Esophagus mucosa (tissue), 1 donor: ENCODE measurements around the gene ITGA6. TPM values are rescaled to one million over a fixed set of nuclear protein-coding genes. Genes with fewer than 3 reads are reported as not detected.

Experiments used
- ATAC-seq: fragments of 200-7000 bp; cut with Tn5 transposase; one replicate; pipeline ENCODE4 v1.9.1; 2020
- total RNA-seq: library from RNA; stranded (reverse); gene quantifications from one replicate; pipeline ENCODE4 v1.2.4, GENCODE V29; 2023
- donor health status: DM: yes; HTN: yes; CAD: no.

ITGA6 gene
- total RNA-seq: 65.2 TPM

DNA sequence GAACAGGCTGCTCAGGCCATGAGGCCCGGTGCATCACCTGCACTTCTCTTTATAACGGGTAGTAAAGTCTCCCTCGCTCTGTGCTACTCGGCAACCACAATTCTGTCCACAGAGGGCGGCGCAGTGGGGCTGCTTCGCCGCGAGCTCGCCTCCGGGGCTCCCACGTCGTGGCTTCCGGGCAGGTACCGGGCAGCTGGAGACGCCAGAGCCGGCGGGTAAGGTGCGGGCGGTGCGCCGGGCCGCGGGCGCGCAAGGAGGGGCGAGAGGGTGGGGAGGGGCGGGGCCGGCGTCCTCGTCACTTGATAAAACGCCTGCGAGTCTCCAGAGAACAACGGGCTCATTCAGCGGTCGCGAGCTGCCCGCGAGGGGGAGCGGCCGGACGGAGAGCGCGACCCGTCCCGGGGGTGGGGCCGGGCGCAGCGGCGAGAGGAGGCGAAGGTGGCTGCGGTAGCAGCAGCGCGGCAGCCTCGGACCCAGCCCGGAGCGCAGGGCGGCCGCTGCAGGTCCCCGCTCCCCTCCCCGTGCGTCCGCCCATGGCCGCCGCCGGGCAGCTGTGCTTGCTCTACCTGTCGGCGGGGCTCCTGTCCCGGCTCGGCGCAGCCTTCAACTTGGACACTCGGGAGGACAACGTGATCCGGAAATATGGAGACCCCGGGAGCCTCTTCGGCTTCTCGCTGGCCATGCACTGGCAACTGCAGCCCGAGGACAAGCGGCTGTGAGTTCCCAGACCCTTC is at the start of gene ITGA6:
Gene ITGA6, plus strand, starts transcription at position 331 of the 734 bp plus-strand sequence.
- ATAC-seq: peak; percentile 69

DNA sequence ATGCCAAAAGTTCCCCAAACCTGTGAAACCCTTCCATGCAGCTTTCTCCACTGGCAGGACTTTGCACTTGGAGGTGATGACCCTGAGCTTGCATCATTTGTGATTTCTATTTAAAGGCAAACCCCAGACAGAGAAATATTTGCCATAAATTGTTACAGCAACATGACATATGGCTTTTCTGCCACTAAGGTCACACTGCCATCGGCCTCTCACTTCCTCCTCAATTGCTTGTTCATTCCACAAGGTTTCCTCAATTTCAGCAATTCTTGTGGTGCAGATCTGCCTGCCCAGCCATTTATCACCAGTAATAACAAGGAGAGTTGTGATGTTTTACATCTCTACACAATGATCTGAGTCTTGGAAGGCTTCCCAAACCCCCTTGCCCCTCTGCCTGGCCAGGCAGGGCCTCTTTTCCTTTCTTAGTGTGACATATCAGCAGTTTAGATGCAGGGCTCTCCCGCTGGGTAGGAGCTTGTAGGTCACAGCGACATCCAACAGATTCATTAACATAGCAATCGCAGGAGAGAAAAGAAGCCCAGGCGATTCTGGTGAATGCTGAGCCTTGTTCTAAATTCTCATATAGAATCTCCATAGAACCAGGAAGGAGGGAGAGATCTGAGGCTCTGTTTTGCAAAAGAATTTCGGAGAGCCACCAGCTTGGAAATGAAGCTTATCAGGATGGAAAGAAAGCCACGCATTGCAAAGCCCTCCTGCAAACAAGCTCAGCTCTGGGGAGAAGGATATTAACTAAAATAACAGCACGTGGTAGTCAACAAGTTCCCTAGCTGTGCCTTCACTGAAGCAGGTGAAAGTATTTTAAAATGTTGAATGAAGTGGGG is 46.7 kb upstream of the ITGA6 start:
- no peak for ATAC-seq

DNA sequence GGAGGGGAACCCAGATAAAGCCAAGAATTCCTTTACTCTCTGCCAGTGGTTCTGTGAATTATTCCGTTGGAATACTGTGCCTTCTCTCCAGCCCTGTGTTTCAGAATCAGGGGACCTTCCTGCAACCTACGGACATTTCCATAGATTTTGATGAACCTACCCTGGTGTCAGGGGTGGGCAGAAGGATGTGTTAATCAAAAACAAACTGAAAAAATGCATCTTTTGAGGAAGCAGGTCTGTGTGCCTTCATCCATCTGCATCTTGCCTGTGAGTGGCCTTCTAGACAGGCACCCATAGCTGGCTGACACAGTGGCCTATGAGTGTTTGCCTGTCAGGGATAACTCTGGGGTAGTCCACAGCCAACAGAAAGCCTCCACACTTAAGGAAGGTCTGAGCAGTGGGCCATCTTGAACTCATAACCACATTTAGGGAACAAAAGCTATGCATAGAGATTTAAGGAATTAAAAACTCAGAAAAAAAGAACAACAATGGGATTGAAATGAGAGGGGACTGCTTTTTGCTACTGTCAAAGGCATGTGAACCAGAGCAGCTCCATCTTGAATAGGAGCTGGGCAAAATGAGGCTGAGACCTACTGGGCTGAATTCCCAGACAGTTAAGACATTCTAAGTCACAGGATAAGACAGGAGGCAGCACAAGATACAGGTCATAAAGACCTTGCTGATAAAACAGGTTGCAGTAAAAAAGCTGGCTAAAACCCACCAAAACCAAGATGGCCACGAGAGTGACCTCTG is 45.9 kb upstream of the ITGA6 start:
- ATAC-seq: no peak

DNA sequence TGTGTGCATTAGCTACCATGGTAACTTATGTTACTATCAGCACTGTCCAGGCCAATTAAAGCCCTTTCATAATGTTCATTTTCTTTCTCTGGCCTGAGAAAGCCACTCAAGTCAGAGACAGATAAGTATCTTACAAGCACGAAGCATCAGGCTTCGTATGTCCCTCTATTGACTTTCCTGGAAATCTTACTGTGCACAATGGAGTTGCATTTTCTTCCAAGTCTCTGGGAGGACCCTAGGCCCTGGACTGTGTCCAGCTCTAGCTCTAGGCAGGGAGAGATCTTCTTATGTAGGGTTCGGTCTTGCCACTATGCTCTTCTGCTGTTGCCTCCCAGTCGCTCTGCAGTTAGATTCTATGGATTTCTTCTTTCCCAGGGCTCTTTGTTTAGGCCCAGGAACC is 40.0 kb upstream of the ITGA6 start:
- no peak for ATAC-seq

DNA sequence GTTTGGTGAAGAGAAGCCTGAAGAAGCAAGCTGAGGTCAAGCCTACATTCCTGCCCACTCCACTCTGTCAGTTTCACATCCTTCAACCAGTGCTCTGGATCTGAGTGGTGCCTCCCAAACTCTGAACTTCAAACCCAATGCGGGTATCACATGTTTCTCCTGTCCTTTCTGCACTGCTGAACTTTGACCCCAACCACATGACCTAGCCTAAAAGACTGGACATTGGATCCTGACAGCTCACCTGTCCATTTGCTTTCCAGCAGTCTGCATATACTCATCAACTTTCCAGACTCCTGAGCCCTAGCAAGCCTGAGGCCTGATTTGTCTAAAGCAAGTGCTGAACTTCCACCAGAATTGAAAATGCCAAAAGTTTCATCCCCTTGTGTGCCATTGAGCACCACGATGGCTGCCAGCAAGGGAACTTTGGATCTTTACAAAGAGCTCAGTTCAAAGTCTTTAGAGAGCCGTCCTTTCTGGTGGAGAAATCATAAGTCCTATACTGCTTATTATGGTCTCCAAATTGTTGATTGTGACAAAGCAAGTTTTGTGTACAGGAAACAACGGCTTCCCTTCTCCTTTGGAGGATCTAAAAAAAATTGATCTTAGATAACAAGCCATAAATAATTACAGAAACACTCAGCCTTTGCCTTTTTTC is 37.6 kb upstream of the ITGA6 start:
- no peak for ATAC-seq

DNA sequence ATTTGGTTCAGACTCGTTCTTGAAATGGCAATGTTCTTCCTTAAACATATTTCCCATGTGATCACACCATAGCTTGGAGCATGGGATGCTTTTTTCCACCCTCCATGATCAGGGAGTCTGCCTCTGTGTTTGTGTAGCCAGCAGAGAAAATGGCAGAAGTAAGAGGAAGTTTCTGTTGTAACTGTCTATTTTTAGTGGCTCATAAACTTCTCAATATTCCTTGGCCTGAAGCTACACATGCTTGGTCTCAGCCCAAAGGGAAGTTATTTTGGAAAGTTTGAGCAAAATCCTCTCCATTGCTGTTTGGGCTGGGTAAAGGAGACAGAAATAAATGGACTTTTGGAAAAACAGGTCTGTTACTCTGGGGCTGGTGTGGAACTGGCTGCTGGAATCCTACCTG is 33.4 kb upstream of the ITGA6 start:
- ATAC-seq: no peak

DNA sequence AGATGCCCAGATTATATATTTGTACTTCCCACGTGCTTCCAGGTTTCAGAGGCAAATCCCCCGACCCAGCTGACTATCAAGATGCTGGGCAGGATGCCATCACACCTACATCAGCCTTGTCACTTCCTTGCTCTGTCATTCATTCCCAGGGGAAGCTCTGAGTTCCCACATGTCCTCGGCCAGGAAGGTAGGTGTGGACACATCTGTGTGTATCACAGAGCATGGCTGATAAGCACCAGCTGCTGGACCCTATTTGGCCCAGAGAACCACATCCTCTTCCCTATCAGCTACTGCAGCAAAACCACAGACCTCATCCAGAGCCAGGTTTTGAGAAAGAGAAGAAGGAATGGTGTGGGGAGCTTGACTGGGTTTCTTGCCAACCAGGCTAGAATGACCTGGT is 31.9 kb upstream of the ITGA6 start:
- no peak for ATAC-seq

DNA sequence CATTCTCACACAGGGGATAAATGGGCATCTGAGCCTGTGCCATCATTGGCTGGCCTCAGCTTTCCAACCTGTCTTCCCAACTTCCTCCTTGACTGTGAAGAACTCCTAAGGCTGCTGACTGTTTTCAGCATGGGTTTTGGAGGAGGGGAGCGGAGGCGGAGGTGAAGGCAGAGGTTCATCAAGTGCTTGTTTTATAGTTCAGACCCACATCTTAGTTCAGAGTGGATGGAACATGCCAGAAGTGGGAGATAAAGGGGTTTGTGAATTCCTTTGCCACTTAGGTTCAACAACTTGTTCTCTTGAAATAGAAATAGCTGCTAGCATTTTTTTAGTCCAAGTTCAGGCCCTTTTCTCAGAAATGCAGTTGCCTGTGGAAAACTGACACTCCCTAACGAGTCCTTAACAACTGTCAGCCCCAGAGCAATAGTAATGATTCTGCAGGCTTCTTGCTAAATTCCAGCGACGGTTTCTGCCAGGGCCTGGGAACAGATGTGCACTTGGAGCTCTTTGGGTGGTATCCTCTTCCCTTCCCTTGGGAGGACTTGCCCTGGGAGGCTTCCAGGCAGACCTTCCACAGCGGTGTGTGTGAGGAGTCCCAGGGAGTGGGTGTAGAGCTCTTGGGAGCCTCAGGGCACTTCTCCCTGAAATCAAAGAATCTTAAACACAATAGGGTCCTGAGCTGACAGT is 30.1 kb upstream of the ITGA6 start:
- ATAC-seq: no peak

DNA sequence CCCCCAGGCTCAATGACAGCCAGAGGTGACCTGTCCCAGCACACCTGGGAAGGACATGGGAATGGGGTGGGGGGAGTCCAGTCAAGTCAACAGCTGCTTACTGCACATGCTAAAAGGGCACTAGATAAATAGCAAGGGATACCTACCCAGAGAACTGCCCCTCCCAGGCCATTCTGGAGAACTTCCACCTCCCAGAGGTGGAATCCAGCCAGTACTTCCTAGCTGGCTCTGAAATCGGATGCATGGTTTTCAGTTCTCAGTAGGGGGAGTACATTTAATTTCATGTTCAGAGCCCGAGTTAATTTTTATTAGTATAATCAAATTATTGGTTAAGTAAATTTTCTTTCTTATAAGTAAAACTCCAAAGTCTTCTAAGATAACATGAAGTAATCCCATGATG is 28.9 kb upstream of the ITGA6 start:
- ATAC-seq: no peak

DNA sequence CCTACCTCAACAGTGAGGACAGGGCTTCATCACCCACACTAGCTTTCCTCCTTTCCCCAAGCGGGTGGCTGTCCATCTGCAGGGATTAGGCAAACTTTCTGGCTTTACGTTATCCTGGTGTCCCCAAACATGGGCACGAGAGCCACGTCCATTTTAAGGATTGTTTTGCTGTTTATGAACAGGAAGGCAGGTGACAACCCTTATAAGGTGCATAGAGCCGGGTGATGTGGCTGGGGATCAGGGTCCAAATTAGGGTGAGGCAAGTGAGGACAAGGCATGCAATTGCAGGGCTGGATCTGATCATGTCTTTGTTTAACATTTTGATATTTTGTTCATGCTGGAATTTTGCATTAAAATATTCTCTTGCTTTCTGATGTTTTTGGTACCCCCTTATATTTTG is 27.6 kb upstream of the ITGA6 start:
- no peak for ATAC-seq

DNA sequence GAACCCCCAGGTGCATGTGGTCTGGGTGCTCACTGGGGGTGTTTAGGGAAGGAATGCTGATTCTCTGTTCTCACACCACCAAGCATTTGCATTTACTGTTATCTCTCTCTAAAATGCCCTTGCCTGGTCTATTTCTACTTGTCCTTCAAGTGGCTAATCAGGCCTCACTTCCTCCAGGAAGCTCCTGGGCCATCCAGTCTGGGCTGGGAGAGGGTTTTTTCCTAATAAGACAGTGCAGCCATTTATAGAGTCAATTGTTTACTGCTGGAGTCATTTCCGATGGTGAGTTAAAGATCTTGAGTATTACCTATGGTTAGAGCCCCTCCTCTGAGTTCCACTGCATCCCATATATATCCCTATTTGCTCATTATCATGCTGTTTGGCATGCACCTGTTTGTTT is 25.2 kb upstream of the ITGA6 start:
- no peak for ATAC-seq

DNA sequence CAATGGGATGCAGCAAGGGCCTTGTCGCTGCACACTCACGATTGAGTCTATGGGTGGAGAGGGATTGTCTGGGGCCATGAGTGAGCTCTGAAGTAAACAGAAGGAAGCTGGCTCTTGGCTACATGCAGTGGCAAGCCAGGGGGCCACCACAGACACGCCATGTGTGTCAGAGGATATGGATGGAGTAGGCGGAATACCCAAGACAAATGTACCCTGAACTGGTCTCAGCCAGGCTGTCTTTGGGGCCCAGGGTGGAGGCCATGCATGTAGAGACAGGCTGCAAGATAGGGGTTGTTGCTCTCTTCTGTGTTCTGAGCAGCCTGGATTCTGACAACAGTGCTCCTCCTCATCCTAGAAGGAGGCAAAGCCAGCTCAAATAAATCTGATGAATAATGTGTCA is 24.0 kb upstream of the ITGA6 start:
- ATAC-seq: peak; percentile 80

DNA sequence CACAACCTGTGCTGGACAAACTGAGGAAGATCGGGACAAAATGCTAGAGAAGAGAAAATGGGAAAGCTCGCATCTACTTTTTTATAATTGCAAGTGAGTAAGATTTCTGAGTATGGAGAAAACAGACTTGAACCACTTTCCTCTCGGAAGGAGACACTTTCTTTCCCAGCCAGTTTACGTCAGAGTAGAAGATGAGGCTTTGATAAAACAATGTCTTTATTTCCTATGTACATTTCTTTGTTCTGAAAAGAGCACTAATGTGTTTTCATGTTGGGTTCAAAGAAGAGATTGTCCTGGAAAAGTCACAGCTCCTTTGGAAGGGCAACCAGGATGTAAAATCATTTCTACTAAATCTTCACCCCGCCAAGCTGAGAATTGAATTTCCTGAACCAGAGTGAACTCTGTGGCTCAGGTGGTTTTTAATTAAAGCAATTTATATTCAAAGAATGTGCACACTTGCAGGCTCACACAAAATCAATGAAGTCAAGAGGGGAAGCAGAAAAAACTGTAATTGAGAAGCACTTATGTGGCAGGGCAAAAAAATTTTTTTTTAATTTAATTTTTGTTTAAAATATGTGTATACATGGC is 23.4 kb upstream of the ITGA6 start:
- ATAC-seq: no peak

DNA sequence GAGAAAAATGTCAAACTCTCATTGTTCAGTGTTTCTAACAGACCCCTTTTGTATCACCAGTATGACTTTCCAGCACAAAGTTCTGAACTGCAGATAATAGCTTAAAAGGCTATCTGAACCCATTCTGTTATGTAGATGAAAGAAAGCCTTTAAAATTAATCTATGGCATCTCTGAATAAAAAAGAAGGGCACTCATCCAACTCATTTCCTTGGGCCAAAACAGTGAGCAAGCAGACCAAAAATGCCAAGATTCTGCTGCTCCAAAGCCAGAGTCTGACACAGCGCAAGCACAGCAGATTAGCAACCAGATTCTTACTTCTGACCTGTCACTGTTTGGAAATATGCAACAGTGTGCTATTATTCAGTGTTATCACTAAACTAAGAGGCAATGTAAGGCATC is 22.6 kb upstream of the ITGA6 start:
- no peak for ATAC-seq

DNA sequence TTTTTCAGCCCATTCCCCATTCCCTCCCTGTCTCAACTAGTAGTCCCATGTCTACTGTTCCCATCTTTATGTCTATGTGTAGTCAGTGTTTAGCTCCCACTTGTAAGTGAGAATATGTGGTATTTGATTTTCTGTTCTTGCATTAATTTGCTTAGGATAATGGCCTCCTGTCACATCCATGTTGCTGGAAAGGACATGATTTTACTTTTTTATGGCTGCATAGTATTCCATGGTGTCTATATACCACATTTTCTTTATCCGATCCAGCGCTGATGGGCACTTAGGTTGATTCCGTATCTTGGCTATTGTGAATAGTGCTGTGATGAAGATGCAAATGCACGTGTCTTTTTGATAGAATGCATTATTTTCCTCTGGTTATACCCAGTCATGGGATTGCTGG is 21.7 kb upstream of the ITGA6 start:
- no peak for ATAC-seq

DNA sequence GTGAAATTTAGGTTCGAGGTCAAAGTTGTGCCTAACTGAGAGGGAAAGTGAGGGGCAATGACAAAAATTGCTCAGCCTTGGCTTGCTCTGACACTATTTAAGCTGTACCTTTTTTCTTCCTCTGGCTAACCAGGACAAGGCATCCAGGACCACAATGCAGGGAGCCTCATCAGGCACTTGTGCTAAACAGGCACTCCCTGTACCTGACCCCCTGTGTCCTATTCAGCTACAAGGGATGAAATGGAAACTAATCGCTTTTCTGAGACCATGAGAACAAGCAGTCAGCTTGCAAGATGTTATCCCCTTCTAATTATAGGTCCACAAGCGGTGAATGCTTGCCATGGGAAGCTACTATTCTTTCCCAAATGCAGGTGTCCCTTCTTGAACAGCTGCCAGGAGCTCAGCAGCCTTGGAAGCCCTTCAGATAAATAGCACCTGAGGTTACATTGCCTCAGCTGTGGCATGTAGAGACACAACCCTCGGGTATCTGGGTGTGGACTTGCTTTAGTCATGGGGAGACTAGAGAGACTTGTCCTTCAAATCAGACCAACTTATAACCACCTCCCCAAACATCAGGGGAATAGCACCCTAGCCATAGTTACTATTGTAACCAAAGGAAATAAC is 19.1 kb upstream of the ITGA6 start:
- ATAC-seq: peak; percentile 94

DNA sequence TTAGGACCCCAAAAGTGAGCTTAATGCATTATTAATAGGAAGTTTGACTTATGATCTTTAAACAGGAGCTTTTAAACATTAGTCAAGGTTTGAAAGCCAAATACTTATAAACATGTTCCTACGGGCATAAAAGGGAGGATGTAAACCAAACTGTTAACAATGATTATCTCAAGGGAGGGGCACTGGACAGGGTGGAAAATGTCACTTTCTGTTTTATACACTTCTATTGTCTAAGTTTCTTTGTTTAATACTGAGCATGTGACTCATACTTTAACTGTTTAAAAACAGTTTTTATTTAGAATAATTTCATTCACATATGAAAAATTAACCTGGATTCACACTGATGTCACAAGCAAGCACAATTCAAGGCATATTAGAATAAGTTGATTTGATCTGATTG is 18.3 kb upstream of the ITGA6 start:
- peak; percentile 57 for ATAC-seq

DNA sequence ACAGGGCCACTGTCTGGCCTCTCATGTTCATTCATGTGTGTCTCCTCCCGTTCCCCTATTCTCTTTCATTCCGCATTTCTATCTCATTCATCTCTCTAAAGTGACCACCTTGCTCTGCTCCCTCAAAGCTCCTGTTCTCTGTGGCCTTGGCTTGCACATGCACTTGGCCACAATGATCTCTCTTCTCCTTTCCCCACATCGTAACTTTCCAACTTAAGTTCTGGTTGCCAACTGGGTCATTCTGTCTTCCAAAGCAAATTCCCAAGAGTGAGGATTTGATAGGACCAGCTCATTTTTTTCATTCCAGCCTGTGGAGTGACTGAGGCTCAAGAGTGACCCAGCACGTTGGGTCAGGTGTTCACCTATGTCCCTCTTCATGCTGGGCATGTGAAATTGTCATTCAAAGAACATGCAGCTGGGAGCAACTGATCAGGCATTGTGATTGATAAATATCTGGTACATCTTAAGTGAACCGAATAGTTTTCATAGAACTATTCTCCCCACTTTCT is 14.3 kb upstream of the ITGA6 start:
- ATAC-seq: no peak

DNA sequence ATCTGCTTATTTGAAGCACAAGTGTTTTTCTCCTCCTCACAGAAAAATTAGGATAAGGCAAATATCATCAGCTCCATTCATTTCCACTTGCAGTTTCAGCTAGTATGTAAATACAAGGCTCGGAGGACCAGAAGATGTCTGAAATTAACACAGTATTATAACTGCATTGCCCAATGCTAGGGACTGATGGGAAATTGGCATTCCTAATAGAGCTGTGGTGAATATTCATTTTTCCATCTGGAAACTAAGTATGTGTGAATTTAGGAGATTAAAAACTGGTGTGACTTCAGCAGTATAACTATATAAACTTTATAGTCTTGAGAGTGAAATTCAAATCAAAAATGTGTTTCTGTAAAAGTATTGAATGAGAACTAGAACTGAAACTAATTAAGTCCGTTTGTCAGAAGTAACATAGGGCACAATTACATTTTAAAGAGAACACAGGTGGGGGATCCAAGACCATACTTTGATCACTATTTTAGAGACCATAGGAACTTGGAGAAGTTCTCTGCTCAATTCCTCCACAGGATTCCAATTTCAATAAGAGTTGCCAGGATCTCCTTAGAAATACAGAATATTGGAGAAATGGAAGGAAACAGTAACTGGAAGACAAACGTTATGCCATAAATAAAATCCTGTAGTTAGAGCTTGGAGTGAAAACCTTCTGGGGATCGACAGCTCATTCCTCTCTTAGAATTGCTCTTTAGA is 12.1 kb upstream of the ITGA6 start:
- no peak for ATAC-seq

DNA sequence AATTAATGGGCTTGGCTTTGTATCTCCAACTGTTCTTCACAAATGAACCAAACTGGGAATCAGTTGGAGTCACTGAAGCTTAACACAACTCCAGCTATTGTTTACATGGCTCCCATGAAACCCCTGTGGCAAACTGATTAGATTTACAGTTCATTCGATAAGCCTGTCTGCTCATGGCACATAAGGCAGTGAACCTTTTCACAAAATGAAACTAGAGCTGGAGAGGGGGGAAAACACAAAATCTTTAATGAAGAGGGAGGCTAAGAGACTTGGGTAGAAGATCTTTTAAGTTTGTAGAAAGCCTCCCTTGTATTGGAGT is 11.6 kb upstream of the ITGA6 start:
- no peak for ATAC-seq
